RWPE1 (cell line): ENCODE results near the gene S100A12.

Source experiments
- CTCF ChIA-PET: fragments of 350-600 bp; sonication (Branson Sonifier 250); formaldehyde crosslinking; extraction: SDS; loops from one replicate; lab custom pipeline; 2021; lab: Yijun Ruan, JAX
- POLR2A ChIA-PET: fragments of 400-600 bp; formaldehyde crosslinking; extraction: SDS; loops from one replicate; lab custom pipeline; 2020; ENCODE audit warnings: antibody characterized with exemption; ENCODE audit not compliant: low non-redundant PET; lab: Yijun Ruan, JAX
- DNase-seq: peaks from one replicate; pipeline ENCODE4 v3.0.0; 2012; ENCODE audit warnings: low spot score
- H3K27ac ChIP-seq: fragments of 450-650 bp; 2 replicates; pipeline ENCODE4 v1.5.1; 2017
- CTCF ChIP-seq: fragments of 450-650 bp; conservative IDR thresholded peaks from 2 replicates; pipeline ENCODE4 v1.5.1; 2017; ENCODE audit warnings: low read depth, mild to moderate bottlenecking

The S100A12 gene

GRCh38 chr1:153400244-153400643 is 24.8 kb upstream of the S100A12 start:
- DNase-seq, result no peak
- no peak for TF ChIP-seq CTCF
- no peak overlapping the region for H3K27ac ChIP-seq
- POLR2A ChIA-PET, result no interaction called here
- CTCF ChIA-PET, result interaction anchor here (0.6 to 1.2 kb wide), 5 partner anchors 15 to 96 kb away, joined by 3 to 5 read pairs (median 4); no protein-coding TSS in a partner anchor

GRCh38 chr1:153399401-153400055 is 24.1 kb upstream of the S100A12 start:
- POLR2A ChIA-PET, result no interaction called here
- H3K27ac ChIP-seq, result no peak overlapping the region
- no peak for TF ChIP-seq CTCF
- CTCF ChIA-PET, result interaction anchor here (0.6 to 1.2 kb wide), 4 partner anchors 47 to 96 kb away, joined by 3 to 5 read pairs (median 4); no protein-coding TSS in a partner anchor
- no peak for DNase-seq

GRCh38 chr1:153397924-153398651 is 22.7 kb upstream of the S100A12 start:
- no peak for TF ChIP-seq CTCF
- H3K27ac ChIP-seq, result no peak overlapping the region
- POLR2A ChIA-PET, result no interaction called here
- no peak for DNase-seq
- CTCF ChIA-PET, result interaction anchor here (0.6 kb wide), 1 partner anchor 44 kb away, joined by 3 read pairs; no protein-coding TSS in a partner anchor

GRCh38 chr1:153397051-153397923 is 21.9 kb upstream of the S100A12 start:
- H3K27ac ChIP-seq, result no peak overlapping the region
- CTCF ChIA-PET, result interaction anchor here (0.6 kb wide), 1 partner anchor 42 kb away, joined by 3 read pairs; no protein-coding TSS in a partner anchor
- DNase-seq, result no peak
- no peak for TF ChIP-seq CTCF
- POLR2A ChIA-PET, result no interaction called here

GRCh38 chr1:153396461-153396860 is 21.0 kb upstream of the S100A12 start:
- H3K27ac ChIP-seq, result no peak overlapping the region
- POLR2A ChIA-PET, result no interaction called here

More at GRCh38 chr1:153396461-153396860, 21.0 kb upstream of the S100A12 start:
- TF ChIP-seq CTCF, result no peak
- CTCF ChIA-PET, result interaction anchor here (0.6 kb wide), 1 partner anchor 41 kb away, joined by 3 read pairs; no protein-coding TSS in a partner anchor
- DNase-seq, result no peak
